SK-MEL-5 (cell line): ENCODE results near the gene CPS1. TPM values are rescaled to one million over a fixed set of nuclear protein-coding genes. Genes with fewer than 3 reads are reported as not detected.
A peak's percentile ranks its signal among the peaks of the same experiment; 100 is the strongest.

ENCODE experiments used
- DNase-seq: peaks from one replicate; pipeline ENCODE4 v3.0.0-alpha.2; 2016; ENCODE audit warnings: low read depth, low spot score
- in situ Hi-C: cut with HindIII; loops from 2 replicates; pipeline ENCODE4 v1.10.0; 2016; ENCODE audit warnings: low sequenced_read_pairs, high pct_unique_total_duplicates, low pct_unique_long_range_greater_than_20kb
- total RNA-seq: library from RNA; depleted of rRNA; stranded (reverse); fragments of >200 nt; shearing (Covaris generic); gene quantifications from 2 replicates; pipeline ENCODE4 v1.2.3, GENCODE V29; 2014

CPS1 gene
- total RNA-seq, 1 experiment from 2014 or later = 18.5 TPM

GRCh38 chr2:210541290-210541902 lies 15.0 kb upstream of the CPS1 start:
- no peak for DNase-seq
- in situ Hi-C loops = no loop called here

GRCh38 chr2:210544007-210544590 lies 12.3 kb upstream of the CPS1 start:
- in situ Hi-C loops = no loop called here
- no peak for DNase-seq

- no peak for DNase-seq
- in situ Hi-C loops = no loop called here
These were observed 11.6 kb upstream of the CPS1 start for GRCh38 chr2:210544831-210545230.

- in situ Hi-C loops = no loop called here
- DNase-seq = no peak
These were observed 9.8 kb upstream of the CPS1 start for GRCh38 chr2:210546424-210547208.

- in situ Hi-C loops = no loop called here
- no peak for DNase-seq
These were observed 8.4 kb upstream of the CPS1 start for GRCh38 chr2:210548031-210548430.

- no peak for DNase-seq
- in situ Hi-C loops = no loop called here
These were observed 7.5 kb upstream of the CPS1 start for GRCh38 chr2:210548878-210549384.

- in situ Hi-C loops = no loop called here
- no peak for DNase-seq
These were observed 5.4 kb upstream of the CPS1 start for GRCh38 chr2:210551001-210551400.

- peak; percentile 30 for DNase-seq
- in situ Hi-C loops = no loop called here
These were observed 3.0 kb upstream of the CPS1 start for GRCh38 chr2:210553373-210553772.

GRCh38 chr2:210555555-210555954 lies 844 bp upstream of the CPS1 start:
- no peak for DNase-seq
- in situ Hi-C loops = no loop called here

- in situ Hi-C loops = no loop called here
- DNase-seq = no peak
These were observed 1.3 kb downstream of the CPS1 start for GRCh38 chr2:210557721-210558120.

GRCh38 chr2:210558708-210559107 lies 2.3 kb downstream of the CPS1 start:
- peak; percentile 57 for DNase-seq

GRCh38 chr2:210559182-210559581 lies 2.8 kb downstream of the CPS1 start:
- in situ Hi-C loops = no loop called here
- peak; percentile 48 for DNase-seq

More at GRCh38 chr2:210558708-210559107, 2.3 kb downstream of the CPS1 start:
- in situ Hi-C loops = no loop called here

GRCh38 chr2:210561475-210561874 lies 5.1 kb downstream of the CPS1 start:
- in situ Hi-C loops = no loop called here
- no peak for DNase-seq

- in situ Hi-C loops = no loop called here
- no peak for DNase-seq
These were observed 5.7 kb downstream of the CPS1 start for GRCh38 chr2:210562091-210562490.

GRCh38 chr2:210562502-210563080 lies 6.2 kb downstream of the CPS1 start:
- no peak for DNase-seq
- in situ Hi-C loops = no loop called here

GRCh38 chr2:210567279-210567678 lies 10.9 kb downstream of the CPS1 start:
- in situ Hi-C loops = no loop called here
- no peak for DNase-seq

- DNase-seq = no peak
- in situ Hi-C loops = no loop called here
These were observed 11.7 kb downstream of the CPS1 start for GRCh38 chr2:210568108-210568507.
